Adrenal gland (tissue), 5 donors: ENCODE results near the gene AUH.

Experiments
- POLR2A ChIP-seq, 2 donors: fragments of 450-650 bp; IDR thresholded peaks; one replicate each; pipeline ENCODE4 v1.6.1; 2017; ENCODE audit warnings: antibody characterized with exemption in 2 of 2, mild to moderate bottlenecking in 2 of 2, moderate library complexity in 1 of 2
- TF ChIP-seq, protein P1 (sequence below), 6 experiments: fragments of 450-650 bp in 4 of 6; fragments of 200-600 bp in 2 of 6; sonication (generic) in 1 of 6; IDR thresholded peaks; 1 replicate in 5 of 6; 2 replicates in 1 of 6; pipeline versions ENCODE4 v1.5.1 to v1.8.0; 2016 to 2021; ENCODE audit warnings: antibody characterized with exemption in 6 of 6, mild to moderate bottlenecking in 2 of 6, moderate library complexity in 1 of 6
- donor health status: DM: no; HTN: no; CAD: no.

GRCh38 chr9:91269907-91270491 is 91.7 kb downstream of the AUH start:
- TF ChIP-seq, protein P1, sequence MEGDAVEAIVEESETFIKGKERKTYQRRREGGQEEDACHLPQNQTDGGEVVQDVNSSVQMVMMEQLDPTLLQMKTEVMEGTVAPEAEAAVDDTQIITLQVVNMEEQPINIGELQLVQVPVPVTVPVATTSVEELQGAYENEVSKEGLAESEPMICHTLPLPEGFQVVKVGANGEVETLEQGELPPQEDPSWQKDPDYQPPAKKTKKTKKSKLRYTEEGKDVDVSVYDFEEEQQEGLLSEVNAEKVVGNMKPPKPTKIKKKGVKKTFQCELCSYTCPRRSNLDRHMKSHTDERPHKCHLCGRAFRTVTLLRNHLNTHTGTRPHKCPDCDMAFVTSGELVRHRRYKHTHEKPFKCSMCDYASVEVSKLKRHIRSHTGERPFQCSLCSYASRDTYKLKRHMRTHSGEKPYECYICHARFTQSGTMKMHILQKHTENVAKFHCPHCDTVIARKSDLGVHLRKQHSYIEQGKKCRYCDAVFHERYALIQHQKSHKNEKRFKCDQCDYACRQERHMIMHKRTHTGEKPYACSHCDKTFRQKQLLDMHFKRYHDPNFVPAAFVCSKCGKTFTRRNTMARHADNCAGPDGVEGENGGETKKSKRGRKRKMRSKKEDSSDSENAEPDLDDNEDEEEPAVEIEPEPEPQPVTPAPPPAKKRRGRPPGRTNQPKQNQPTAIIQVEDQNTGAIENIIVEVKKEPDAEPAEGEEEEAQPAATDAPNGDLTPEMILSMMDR (IDR thresholded peaks at IDR 0.05): no peak
- TF ChIP-seq POLR2A (IDR thresholded peaks at IDR 0.05): no peak
